Caco-2 (cell line): ENCODE results near the gene PPM1B. TPM values are rescaled to one million over a fixed set of nuclear protein-coding genes. Genes with fewer than 3 reads are reported as not detected.

Source experiments
- BruUV-seq: library from RNA; stranded (reverse); fragments of 400-500 nt; replicated peaks from 2 replicates; lab custom pipeline; 2021; lab: Mats Ljungman, UMichigan
- CTCF ChIA-PET: fragments of 300-600 bp; sonication (Branson Sonifier 250); formaldehyde crosslinking; loops from one replicate; lab custom pipeline; 2022; ENCODE audit warnings: antibody characterized with exemption; lab: Charles Lee
- POLR2A ChIA-PET: fragments of 300-600 bp; sonication (Branson Sonifier 250); formaldehyde crosslinking; loops from one replicate; lab custom pipeline; 2022; ENCODE audit warnings: antibody characterized with exemption; lab: Charles Lee
- DNase-seq, 2 experiments: peaks; one replicate each; pipeline versions ENCODE4 v3.0.0 to v3.0.0-alpha.2; 2020 to 2022
- H3K27me3 ChIP-seq: replicated peaks from 2 replicates; pipeline ENCODE4 v1.6.0; 2011; ENCODE audit warnings: low read length; ENCODE audit not compliant: control insufficient read depth, insufficient read depth
- H3K36me3 ChIP-seq: 2 replicates; pipeline ENCODE4 v1.5.1; 2011; ENCODE audit warnings: low read length; ENCODE audit not compliant: control insufficient read depth, insufficient read depth
- H3K4me1 ChIP-seq: fragments of 250-450 bp; sonication (Bioruptor Pico); 2 replicates; pipeline ENCODE4 v1.5.1; 2020; ENCODE audit warnings: mild to moderate bottlenecking
- H3K4me3 ChIP-seq: 2 replicates; pipeline ENCODE4 v1.5.1; 2011; ENCODE audit warnings: low read depth, mild to moderate bottlenecking, control low read depth, low read length
- H3K9me3 ChIP-seq: fragments of 250-450 bp; sonication (Bioruptor Pico); 2 replicates; pipeline ENCODE4 v1.5.1; 2020; ENCODE audit warnings: mild to moderate bottlenecking, moderate library complexity
- H3K27ac Mint-ChIP-seq: one replicate; pipeline ENCODE4 v1.8.0; 2022; ENCODE audit warnings: mixed read lengths; ENCODE audit not compliant: unreplicated experiment
- H3K27me3 Mint-ChIP-seq: one replicate; pipeline ENCODE4 v1.8.0; 2022; ENCODE audit warnings: mixed read lengths; ENCODE audit not compliant: insufficient read depth, unreplicated experiment
- H3K36me3 Mint-ChIP-seq: one replicate; pipeline ENCODE4 v1.8.0; 2022; ENCODE audit warnings: mild to moderate bottlenecking, mixed read lengths; ENCODE audit not compliant: insufficient read depth, unreplicated experiment
- H3K4me1 Mint-ChIP-seq: one replicate; pipeline ENCODE4 v1.8.0; 2022; ENCODE audit warnings: low read depth, mixed read lengths; ENCODE audit not compliant: unreplicated experiment
- H3K4me3 Mint-ChIP-seq: one replicate; pipeline ENCODE4 v1.8.0; 2022; ENCODE audit warnings: mild to moderate bottlenecking, moderate library complexity, mixed read lengths; ENCODE audit not compliant: unreplicated experiment
- H3K9me3 Mint-ChIP-seq: one replicate; pipeline ENCODE4 v1.8.0; 2022; ENCODE audit warnings: mixed read lengths; ENCODE audit not compliant: unreplicated experiment
- intact Hi-C: fragments of 100-400 bp; cut with micrococcal nuclease; formaldehyde crosslinking; loops from one replicate; pipeline ENCODE4 v1.10.0; 2022; ENCODE audit not compliant: unreplicated experiment
- total RNA-seq: library from RNA; stranded (reverse); gene quantifications from 2 replicates; pipeline ENCODE4 v1.2.3, GENCODE V29; 2022
- TF ChIP-seq, protein P1 (sequence below), 2 experiments: fragments of 200-600 bp in 1 of 2; IDR thresholded peaks; 1 replicate in 1 of 2; 2 replicates in 1 of 2; pipeline versions ENCODE4 v1.5.1 to v1.8.0; 2011 to 2022; ENCODE audit warnings: antibody characterized with exemption in 1 of 2, control low read depth in 1 of 2, inconsistent platforms in 1 of 2, low read depth in 1 of 2, low read length in 1 of 2, mild to moderate bottlenecking in 1 of 2, moderate library complexity in 1 of 2; ENCODE audit not compliant: insufficient read depth in 1 of 2, severe bottlenecking in 1 of 2, unreplicated experiment in 1 of 2

PPM1B gene
- total RNA-seq, 1 experiment from 2014 or later = 82.9 TPM

DNA sequence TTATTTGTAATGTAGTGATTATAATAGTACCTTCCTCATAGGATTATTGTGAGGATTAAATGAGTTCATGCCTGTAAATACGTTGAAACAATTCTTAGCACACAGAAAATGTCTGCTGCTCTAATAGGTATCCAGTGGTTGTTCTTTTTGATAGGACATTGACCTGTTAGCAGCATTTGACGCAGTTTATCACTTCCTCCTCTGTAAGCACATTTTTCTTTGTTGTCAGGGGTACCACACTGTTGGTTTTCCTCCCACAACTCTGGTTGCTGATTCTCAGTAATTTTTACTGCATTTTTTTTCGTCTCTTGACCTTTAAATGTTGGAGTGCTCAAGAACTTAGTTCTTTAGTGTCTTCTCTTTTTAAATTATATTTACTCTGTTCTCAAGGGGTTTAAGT, 15.4 kb downstream of the PPM1B start:
- H3K4me3 ChIP-seq = no peak overlapping the region
- POLR2A ChIA-PET = no interaction called here
- H3K9me3 ChIP-seq = no peaks in the 10 kb centered on the region
- no TSS peak for BruUV-seq
- TF ChIP-seq, protein P1, sequence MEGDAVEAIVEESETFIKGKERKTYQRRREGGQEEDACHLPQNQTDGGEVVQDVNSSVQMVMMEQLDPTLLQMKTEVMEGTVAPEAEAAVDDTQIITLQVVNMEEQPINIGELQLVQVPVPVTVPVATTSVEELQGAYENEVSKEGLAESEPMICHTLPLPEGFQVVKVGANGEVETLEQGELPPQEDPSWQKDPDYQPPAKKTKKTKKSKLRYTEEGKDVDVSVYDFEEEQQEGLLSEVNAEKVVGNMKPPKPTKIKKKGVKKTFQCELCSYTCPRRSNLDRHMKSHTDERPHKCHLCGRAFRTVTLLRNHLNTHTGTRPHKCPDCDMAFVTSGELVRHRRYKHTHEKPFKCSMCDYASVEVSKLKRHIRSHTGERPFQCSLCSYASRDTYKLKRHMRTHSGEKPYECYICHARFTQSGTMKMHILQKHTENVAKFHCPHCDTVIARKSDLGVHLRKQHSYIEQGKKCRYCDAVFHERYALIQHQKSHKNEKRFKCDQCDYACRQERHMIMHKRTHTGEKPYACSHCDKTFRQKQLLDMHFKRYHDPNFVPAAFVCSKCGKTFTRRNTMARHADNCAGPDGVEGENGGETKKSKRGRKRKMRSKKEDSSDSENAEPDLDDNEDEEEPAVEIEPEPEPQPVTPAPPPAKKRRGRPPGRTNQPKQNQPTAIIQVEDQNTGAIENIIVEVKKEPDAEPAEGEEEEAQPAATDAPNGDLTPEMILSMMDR (IDR thresholded peaks at IDR 0.05; ENCODE audit: insufficient read depth in 1 of 2, low read depth in 1 of 2, low read length in 1 of 2, severe bottlenecking in 1 of 2, unreplicated experiment in 1 of 2) = no peak
- H3K36me3 ChIP-seq = no peaks in the 10 kb centered on the region
- CTCF ChIA-PET = no interaction called here
- H3K4me3 Mint-ChIP-seq = no peak overlapping the region
- no peak overlapping the region for H3K27ac Mint-ChIP-seq
- intact Hi-C loops = no loop called here
- H3K36me3 Mint-ChIP-seq = peaks cover 45% of the 10 kb centered on the region
- no peaks in the 10 kb centered on the region for H3K4me1 ChIP-seq
- H3K27me3 Mint-ChIP-seq = no peaks in the 10 kb centered on the region
- H3K4me1 Mint-ChIP-seq = peaks cover 21% of the 10 kb centered on the region
- no peaks in the 10 kb centered on the region for H3K9me3 Mint-ChIP-seq
- DNase-seq = no peak
- no peaks in the 10 kb centered on the region for H3K27me3 ChIP-seq

DNA sequence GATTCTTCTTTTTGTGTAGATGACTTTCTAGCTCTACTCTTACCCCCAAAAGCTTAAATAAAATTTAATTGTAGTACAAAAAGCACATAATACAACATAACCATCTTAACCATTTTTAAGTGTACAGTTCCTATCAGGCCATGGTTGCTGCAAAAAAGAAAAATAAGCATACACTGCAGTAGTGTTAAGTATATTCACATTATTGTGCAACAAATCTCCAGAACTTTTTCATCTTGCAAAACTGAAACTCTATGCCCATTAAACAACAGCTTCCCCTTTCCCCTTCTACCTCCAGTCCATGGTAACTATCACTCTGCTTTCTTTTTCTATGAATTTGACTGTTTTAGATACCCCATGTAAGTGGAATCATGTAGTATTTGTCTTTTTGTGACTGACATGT, 18.1 kb downstream of the PPM1B start:
- POLR2A ChIA-PET = no interaction called here
- Histone ChIP-seq H3K9me3 (no peaks in the 10 kb centered on the region), H3K4me1 (no peaks in the 10 kb centered on the region), H3K27me3 (no peaks in the 10 kb centered on the region), H3K36me3 (no peaks in the 10 kb centered on the region), H3K4me3 (no peak overlapping the region)
- TF ChIP-seq, protein P1 (IDR thresholded peaks at IDR 0.05; ENCODE audit: insufficient read depth in 1 of 2, low read depth in 1 of 2, low read length in 1 of 2, severe bottlenecking in 1 of 2, unreplicated experiment in 1 of 2) = no peak
- intact Hi-C loops = no loop called here
- CTCF ChIA-PET = no interaction called here
- no peaks in the 10 kb centered on the region for H3K27me3 Mint-ChIP-seq
- H3K27ac Mint-ChIP-seq = no peak overlapping the region
- H3K9me3 Mint-ChIP-seq = no peaks in the 10 kb centered on the region
- peaks cover 14% of the 10 kb centered on the region for H3K4me1 Mint-ChIP-seq
- H3K36me3 Mint-ChIP-seq = peaks cover 31% of the 10 kb centered on the region
- no peak overlapping the region for H3K4me3 Mint-ChIP-seq
- BruUV-seq = no TSS peak
- no peak for DNase-seq

DNA sequence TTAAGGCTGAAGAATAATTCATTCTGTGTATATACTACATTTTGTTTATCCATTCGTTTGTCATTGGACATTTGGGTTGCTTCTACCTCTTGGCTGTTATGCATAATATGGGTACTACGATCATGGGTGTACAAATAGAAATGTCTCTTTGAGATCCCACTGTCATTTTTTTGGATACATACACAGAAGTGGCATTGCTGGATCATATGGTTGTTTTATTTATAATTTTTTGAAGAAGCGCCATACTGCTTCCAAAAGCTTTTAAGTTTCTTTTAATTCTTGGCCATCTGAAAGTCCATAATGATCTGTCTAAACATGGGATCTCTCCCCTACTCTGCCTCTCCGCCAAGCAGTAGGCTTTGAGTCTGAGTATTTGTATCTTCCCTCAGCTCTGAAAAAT, 18.6 kb downstream of the PPM1B start:
- no peak overlapping the region for H3K27ac Mint-ChIP-seq
- H3K9me3 Mint-ChIP-seq = no peaks in the 10 kb centered on the region
- no peaks in the 10 kb centered on the region for H3K27me3 Mint-ChIP-seq
- intact Hi-C loops = no loop called here
- no TSS peak for BruUV-seq
- no peaks in the 10 kb centered on the region for H3K9me3 ChIP-seq
- no peak overlapping the region for H3K4me3 Mint-ChIP-seq
- no peaks in the 10 kb centered on the region for H3K27me3 ChIP-seq
- ChIA-PET POLR2A (no interaction called here), CTCF (no interaction called here)
- H3K4me1 Mint-ChIP-seq = peaks cover 14% of the 10 kb centered on the region
- no peaks in the 10 kb centered on the region for H3K4me1 ChIP-seq
- DNase-seq = no peak
- TF ChIP-seq, protein P1 (IDR thresholded peaks at IDR 0.05; ENCODE audit: insufficient read depth in 1 of 2, low read depth in 1 of 2, low read length in 1 of 2, severe bottlenecking in 1 of 2, unreplicated experiment in 1 of 2) = no peak
- H3K36me3 ChIP-seq = no peaks in the 10 kb centered on the region
- H3K36me3 Mint-ChIP-seq = peaks cover 31% of the 10 kb centered on the region
- no peak overlapping the region for H3K4me3 ChIP-seq
